ENCODE data around the gene FOXD3.

FOXD3 gene

DNA sequence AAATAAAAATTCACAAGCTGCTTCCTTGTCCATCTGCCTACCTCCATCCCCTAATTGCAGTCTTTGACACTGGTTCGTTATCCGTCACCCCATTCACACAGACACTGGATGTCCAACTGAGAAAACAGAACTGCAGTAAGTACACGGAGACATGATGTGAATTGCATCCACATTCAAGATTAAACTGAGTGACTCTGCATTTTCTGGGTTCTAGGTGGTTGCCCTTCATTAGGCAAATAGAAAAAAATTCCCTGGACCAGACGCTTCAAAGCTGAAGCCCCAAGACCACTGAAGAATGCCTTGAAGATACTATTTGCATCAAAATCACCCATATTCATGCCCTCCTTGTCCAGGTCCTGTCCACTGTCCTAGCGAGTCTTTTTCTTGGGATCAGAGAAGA lies 37.2 kb downstream of the FOXD3 start:
- no peaks in the 10 kb centered on the region for H3K4me1 Mint-ChIP-seq (ENCODE audit: low read depth)
- H3K27me3 Mint-ChIP-seq = peaks cover 15% of the 10 kb centered on the region
- no peak overlapping the region for H3K4me3 Mint-ChIP-seq
- H3K9me3 Mint-ChIP-seq = no peaks in the 10 kb centered on the region
- intact Hi-C loops (cut with micrococcal nuclease) = no loop called here
- H3K27ac Mint-ChIP-seq = no peak overlapping the region
- no peaks in the 10 kb centered on the region for H3K36me3 Mint-ChIP-seq (ENCODE audit: low read depth)

- Mint-ChIP-seq H3K4me1 (ENCODE audit: low read depth) (peaks cover 5% of the 10 kb centered on the region), H3K27me3 (peaks cover 12% of the 10 kb centered on the region), H3K4me3 (no peak overlapping the region), H3K36me3 (ENCODE audit: low read depth) (no peaks in the 10 kb centered on the region), H3K27ac (no peak overlapping the region), H3K9me3 (no peaks in the 10 kb centered on the region)
- intact Hi-C loops (cut with micrococcal nuclease) = no loop called here
These were observed 39.7 kb downstream of the FOXD3 start for GRCh38 chr1:63362073-63362472.

DNA sequence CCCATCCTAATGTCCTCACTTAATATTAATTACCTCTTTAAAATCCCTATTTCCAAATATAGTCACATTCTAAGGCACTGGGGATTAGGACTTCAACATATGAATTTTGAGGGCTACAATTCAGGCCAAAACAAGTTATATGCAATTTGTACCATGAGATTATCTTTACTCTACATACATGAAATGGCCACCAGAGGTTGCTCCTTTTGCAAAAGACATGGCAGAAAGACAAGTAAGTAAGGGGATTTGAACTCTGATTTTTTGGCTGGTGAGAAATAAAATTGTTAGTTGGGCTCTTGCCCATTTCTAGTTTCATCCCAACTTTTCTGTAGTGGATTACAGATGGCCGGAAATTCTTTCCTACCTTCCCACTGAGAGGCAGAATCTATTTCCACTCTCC lies 40.2 kb downstream of the FOXD3 start:
- intact Hi-C loops (cut with micrococcal nuclease) = no loop called here
- no peak overlapping the region for H3K27ac Mint-ChIP-seq
- peaks cover 7% of the 10 kb centered on the region for H3K4me1 Mint-ChIP-seq (ENCODE audit: low read depth)
- H3K4me3 Mint-ChIP-seq = no peak overlapping the region
- peaks cover under 1% of the 10 kb centered on the region for H3K36me3 Mint-ChIP-seq (ENCODE audit: low read depth)
- H3K27me3 Mint-ChIP-seq = peaks cover 12% of the 10 kb centered on the region
- H3K9me3 Mint-ChIP-seq = no peaks in the 10 kb centered on the region

DNA sequence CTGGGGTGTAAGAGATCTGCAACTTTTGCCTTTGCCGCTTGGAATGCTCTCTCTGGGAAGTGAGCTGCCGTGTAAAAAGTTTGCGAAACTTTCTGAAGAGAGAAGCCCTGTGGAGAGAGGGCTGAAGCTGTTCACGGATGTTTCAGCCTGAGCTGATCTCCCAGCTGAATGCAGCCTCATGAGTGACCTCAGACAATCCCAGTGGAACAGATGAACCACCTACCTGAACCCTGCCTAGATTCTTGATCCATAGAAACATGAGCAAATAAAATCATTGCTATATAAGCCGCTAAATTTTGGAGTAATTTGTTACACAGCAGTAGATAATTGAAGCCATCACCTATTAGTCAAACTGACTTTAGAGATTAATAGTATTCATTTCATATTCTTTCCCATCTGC lies 40.6 kb downstream of the FOXD3 start:
- Mint-ChIP-seq H3K4me3 (no peak overlapping the region), H3K9me3 (no peaks in the 10 kb centered on the region), H3K4me1 (ENCODE audit: low read depth) (peaks cover 7% of the 10 kb centered on the region), H3K27me3 (peaks cover 12% of the 10 kb centered on the region), H3K36me3 (ENCODE audit: low read depth) (peaks cover 5% of the 10 kb centered on the region), H3K27ac (no peak overlapping the region)
- intact Hi-C loops (cut with micrococcal nuclease) = no loop called here

GRCh38 chr1:63366908-63367214 lies 44.5 kb downstream of the FOXD3 start:
- peaks cover 21% of the 10 kb centered on the region for H3K36me3 Mint-ChIP-seq (ENCODE audit: low read depth)
- H3K9me3 Mint-ChIP-seq = no peaks in the 10 kb centered on the region
- peak overlapping the region; percentile 85 for H3K27ac Mint-ChIP-seq
- peaks cover 7% of the 10 kb centered on the region for H3K27me3 Mint-ChIP-seq
- intact Hi-C loops (cut with micrococcal nuclease) = loop anchor here (2.0 to 5.0 kb wide), 3 partner anchors 45 to 930 kb away; partner anchors contain the start of genes EFCAB7, FOXD3, ITGB3BP and USP1
- peak overlapping the region; percentile 84 for H3K4me3 Mint-ChIP-seq
- H3K4me1 Mint-ChIP-seq (ENCODE audit: low read depth) = peaks cover 13% of the 10 kb centered on the region

DNA sequence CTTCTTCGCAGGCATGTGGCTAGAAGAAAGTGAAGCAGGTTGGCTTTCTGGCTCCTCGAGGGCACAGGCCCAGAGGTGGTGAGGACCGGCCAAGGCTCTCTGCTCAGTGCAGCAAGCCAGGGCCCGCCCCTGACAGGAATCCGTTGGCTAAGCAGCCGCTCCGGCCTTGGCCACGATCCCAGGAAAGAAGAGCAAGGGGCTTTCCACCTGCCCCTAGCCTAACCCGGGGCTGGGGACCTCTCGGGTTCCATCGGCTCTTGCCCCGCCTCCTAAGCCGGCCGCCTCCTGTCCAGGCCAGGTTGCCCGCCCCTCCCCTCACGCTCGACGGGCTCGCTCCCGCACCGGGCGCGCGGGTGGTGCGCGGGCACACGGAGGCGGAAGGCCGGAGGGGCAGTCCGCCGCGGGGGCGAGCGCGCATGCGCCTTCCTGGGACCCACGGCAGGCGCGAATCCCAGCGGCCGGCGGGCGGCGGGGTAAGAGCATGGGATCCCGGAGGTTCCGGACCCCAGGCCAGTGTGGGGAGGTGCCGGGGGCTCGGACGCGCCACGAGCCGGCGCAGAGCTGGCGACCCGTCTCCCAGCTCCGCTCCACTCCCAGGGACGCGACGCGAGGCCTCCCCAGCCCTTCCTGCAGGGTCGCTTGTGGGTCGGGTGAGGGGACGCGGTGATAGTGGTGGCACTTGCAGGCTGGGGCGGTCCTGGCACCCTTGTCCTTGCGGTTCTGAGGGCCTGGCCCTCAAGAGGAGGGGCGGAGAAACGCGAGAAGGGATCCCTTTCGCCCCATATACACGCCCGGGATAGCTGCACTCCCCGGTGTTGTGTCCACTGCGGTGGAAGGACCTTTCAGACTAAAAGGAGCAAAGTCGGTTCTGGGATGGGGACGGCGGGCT lies 45.1 kb downstream of the FOXD3 start, which contains the start of gene ALG6:
TSS of gene ALG6 (plus strand) at position 413 of the 889 bp plus-strand sequence. CDS start 3,351 bp downstream, outside the sequence.
- H3K27ac Mint-ChIP-seq = peak within 1 kb of the TSS; percentile 85
- intact Hi-C loops (cut with micrococcal nuclease) = loop anchor here (2.0 to 5.0 kb wide), 3 partner anchors 45 to 930 kb away; partner anchors contain the start of genes EFCAB7, FOXD3, ITGB3BP and USP1
- H3K27me3 Mint-ChIP-seq = peaks cover 7% of the 10 kb centered on the region
- peak within 1 kb of the TSS; percentile 84 for H3K4me3 Mint-ChIP-seq
- peaks cover 26% of the 10 kb centered on the region for H3K36me3 Mint-ChIP-seq (ENCODE audit: low read depth)
- H3K9me3 Mint-ChIP-seq = no peaks in the 10 kb centered on the region
- peaks cover 13% of the 10 kb centered on the region for H3K4me1 Mint-ChIP-seq (ENCODE audit: low read depth)

DNA sequence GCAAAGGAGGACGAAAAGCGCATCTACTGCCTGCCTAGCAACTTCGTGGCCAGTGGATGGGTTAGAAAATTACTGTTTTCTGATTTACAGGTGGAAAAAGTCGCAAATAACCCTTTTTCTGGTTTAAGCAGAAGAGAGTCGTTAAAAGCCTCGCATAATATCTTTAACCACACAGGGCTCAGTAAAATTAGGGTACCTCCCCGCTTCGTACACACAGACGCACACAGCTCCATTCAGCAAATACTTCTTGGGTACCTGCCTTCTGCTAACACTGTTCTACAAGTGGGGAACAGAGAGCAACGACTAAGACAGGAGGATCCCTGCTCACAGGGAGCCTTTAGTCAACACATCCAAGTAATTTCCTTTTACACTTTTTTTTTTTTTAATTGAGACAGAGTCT lies 45.8 kb downstream of the FOXD3 start:
- Mint-ChIP-seq H3K27ac (peak overlapping the region; percentile 85), H3K4me3 (peak overlapping the region; percentile 84), H3K27me3 (peaks cover 7% of the 10 kb centered on the region), H3K4me1 (ENCODE audit: low read depth) (peaks cover 13% of the 10 kb centered on the region), H3K9me3 (no peaks in the 10 kb centered on the region), H3K36me3 (ENCODE audit: low read depth) (peaks cover 31% of the 10 kb centered on the region)
- intact Hi-C loops (cut with micrococcal nuclease) = loop anchor here (5.0 kb wide), 2 partner anchors 46 to 931 kb away; partner anchors contain the start of genes FOXD3 and USP1

All from dendritic cell treated with granulocyte-macrophage colony-stimulating factor and Interleukin-4, amounts not matched to agents 40 ng/mL and 50 ng/mL, for 4 days (primary cell).